Transverse colon (tissue), 4 donors: ENCODE results near the gene UBXN10. TPM values are rescaled to one million over a fixed set of nuclear protein-coding genes. Genes with fewer than 3 reads are reported as not detected.

Experiments
- DNase-seq: peaks from one replicate; pipeline ENCODE4 v3.0.0-alpha.2; 2019
- H3K27ac ChIP-seq, 4 donors: fragments of 200-600 bp; sonication (generic); 2 replicates each; pipeline ENCODE4 v1.5.1; 2016 to 2018; ENCODE audit warnings: inconsistent platforms in 4 of 4
- H3K27me3 ChIP-seq: fragments of 200-600 bp; sonication (generic); 2 replicates; pipeline ENCODE4 v1.5.1; 2017; ENCODE audit warnings: inconsistent platforms
- H3K36me3 ChIP-seq, 4 donors: fragments of 200-600 bp; sonication (generic); 2 replicates each; pipeline ENCODE4 v1.5.1; 2017 to 2019; ENCODE audit warnings: inconsistent platforms in 4 of 4
- H3K4me1 ChIP-seq, 4 donors: fragments of 200-600 bp; sonication (generic); 2 replicates each; pipeline ENCODE4 v1.5.1; 2017 to 2020; ENCODE audit warnings: inconsistent platforms in 4 of 4
- H3K4me3 ChIP-seq, 4 donors: fragments of 200-600 bp; sonication (generic); 1 replicate in 1 of 4; 2 replicates in 3 of 4; pipeline versions ENCODE4 v1.5.1 to v1.6.1; 2017 to 2019; ENCODE audit warnings: inconsistent platforms in 4 of 4
- H3K9me3 ChIP-seq, 2 donors: fragments of 200-600 bp; sonication (generic); 2 replicates each; pipeline ENCODE4 v1.5.1; 2017 to 2019; ENCODE audit warnings: inconsistent platforms in 2 of 2
- CTCF ChIP-seq, 5 experiments: fragments of 200-600 bp in 3 of 5; fragments of 450-650 bp in 2 of 5; sonication (generic) in 3 of 5; IDR thresholded peaks; 1 replicate in 2 of 5; 2 replicates in 3 of 5; pipeline ENCODE4 v1.5.1; 2016 to 2017; ENCODE audit warnings: antibody characterized with exemption in 5 of 5, inconsistent platforms in 3 of 5, mild to moderate bottlenecking in 2 of 5, moderate library complexity in 1 of 5
- EP300 ChIP-seq: sonication (generic); formaldehyde crosslinking; IDR thresholded peaks from one replicate; pipeline ENCODE4 v1.6.1; 2017; ENCODE audit warnings: antibody characterized with exemption, low read depth
- POLR2A ChIP-seq: fragments of 450-650 bp; IDR thresholded peaks from one replicate; pipeline ENCODE4 v1.6.1; 2016; ENCODE audit warnings: antibody characterized with exemption, mild to moderate bottlenecking, moderate library complexity
- POLR2AphosphoS5 ChIP-seq, 3 donors: sonication (generic); formaldehyde crosslinking; IDR thresholded peaks; one replicate each; pipeline ENCODE4 v1.6.1; 2016; ENCODE audit warnings: antibody characterized with exemption in 3 of 3
- WGBS, 2 donors: methylation state at CpG; one replicate each; pipeline ENCODE4 v1.1.5; 2018; ENCODE audit warnings: low coverage in 1 of 2; 5-methylcytosine and 5-hydroxymethylcytosine counted together
- in situ Hi-C, 4 donors: fragments of 200-750 bp; cut with MboI; loops; one replicate each; pipeline versions ENCODE4 v1.15.0 to v1.15.1; 2017; ENCODE audit warnings: low sequenced_read_pairs in 3 of 4, low pct_ligation_motif_present in 1 of 4, low pct_unique_long_range_greater_than_20kb in 1 of 4
- intact Hi-C: fragments of 100-400 bp; cut with DNase I; formaldehyde crosslinking; loops from one replicate; pipeline ENCODE4 v1.15.1; 2023; ENCODE audit warnings: low total_unique reads
- total RNA-seq, 4 donors: library from RNA; depleted of rRNA; stranded (reverse); fragments of >200 nt; gene quantifications; one replicate each; pipeline ENCODE4 v1.1.0, GENCODE V29; 2016

Gene UBXN10
- total RNA-seq, 4 donors from 2014 or later, result 4.3 to 15.3 (median 5.8) TPM

GRCh38 chr1:20147846-20148570, 37.9 kb upstream of the UBXN10 start:
- Histone ChIP-seq H3K9me3 (no peaks in the 10 kb centered on the region), H3K27me3 (no peaks in the 10 kb centered on the region), H3K4me1 (peaks cover 0 to 13% (median 9%) of the 10 kb centered on the region in 4 donors), H3K36me3 (no peaks in the 10 kb centered on the region), H3K27ac (no peak overlapping the region), H3K4me3 (no peak overlapping the region)
- WGBS, 2 donors, result 74 to 100% methylated on average over 1 to 11 of the region's 13 CpGs
- DNase-seq, result no peak
- TF ChIP-seq EP300 (no peak), POLR2A (no peak), CTCF (IDR thresholded peaks at IDR 0.05) (no peak), POLR2AphosphoS5 (IDR thresholded peaks at IDR 0.05) (no peak)
- intact Hi-C loops (no loop called here), in situ Hi-C loops (no loop called here)

GRCh38 chr1:20148571-20149500, 37.1 kb upstream of the UBXN10 start:
- H3K4me3 ChIP-seq, result no peak overlapping the region
- H3K27me3 ChIP-seq, result no peaks in the 10 kb centered on the region
- no peak for DNase-seq
- intact Hi-C loops, result no loop called here
- peaks cover 0 to 14% (median 10%) of the 10 kb centered on the region in 4 donors for H3K4me1 ChIP-seq
- 87% methylated on average over 13 of the region's 13 CpGs; no CpG with 5 or more reads in 1 of the 2 donors for WGBS, 2 donors
- in situ Hi-C loops, result no loop called here
- TF ChIP-seq POLR2AphosphoS5 (IDR thresholded peaks at IDR 0.05), result no peak
- no peak for TF ChIP-seq EP300
- no peak for TF ChIP-seq CTCF (IDR thresholded peaks at IDR 0.05)
- no peak for TF ChIP-seq POLR2A
- H3K27ac ChIP-seq, result no peak overlapping the region
- H3K9me3 ChIP-seq, result no peaks in the 10 kb centered on the region
- no peaks in the 10 kb centered on the region for H3K36me3 ChIP-seq

- Histone ChIP-seq H3K9me3 (no peaks in the 10 kb centered on the region), H3K36me3 (no peaks in the 10 kb centered on the region), H3K27ac (no peak overlapping the region), H3K4me3 (no peak overlapping the region), H3K27me3 (no peaks in the 10 kb centered on the region), H3K4me1 (peaks cover 0 to 18% (median 12%) of the 10 kb centered on the region in 4 donors)
- no peak for DNase-seq
- no peak for TF ChIP-seq EP300
- TF ChIP-seq POLR2AphosphoS5 (IDR thresholded peaks at IDR 0.05), result no peak
- TF ChIP-seq CTCF (IDR thresholded peaks at IDR 0.05), result no peak
- no peak for TF ChIP-seq POLR2A
- intact Hi-C loops, result loop anchor here (5.0 kb wide), 1 partner anchor 232 kb away; no protein-coding TSS in a partner anchor
- 81 to 90% methylated on average over 2 to 22 of the region's 27 CpGs for WGBS, 2 donors
- in situ Hi-C loops, result loop anchor here (5.0 to 25.0 kb wide), 3 partner anchors 232 to 237 kb away; partner anchors contain the start of gene PLA2G2E (in 1 of the 4)
These were observed 36.1 kb upstream of the UBXN10 start for GRCh38 chr1:20149601-20150325.
